Endothelial cell of umbilical vein (primary cell): ENCODE results near the gene VPS29. TPM values are rescaled to one million over a fixed set of nuclear protein-coding genes. Genes with fewer than 3 reads are reported as not detected.

Experiments used
- BruUV-seq: library from RNA; stranded (reverse); fragments of 400-500 nt; replicated peaks from 2 replicates; lab custom pipeline; 2021; lab: Mats Ljungman, UMichigan
- CTCF ChIA-PET: fragments of 300-600, 350-600 bp; sonication (Branson Sonifier 250); formaldehyde crosslinking; loops from one replicate; lab custom pipeline; 2021; ENCODE audit warnings: antibody characterized with exemption, inconsistent platforms; lab: Charles Lee
- POLR2A ChIA-PET: fragments of 300-600, 350-600 bp; sonication (Branson Sonifier 250); formaldehyde crosslinking; loops from one replicate; lab custom pipeline; 2021; ENCODE audit warnings: antibody characterized with exemption, inconsistent platforms; lab: Charles Lee
- DNase-seq: peaks from one replicate; pipeline ENCODE4 v3.0.0-alpha.2; 2011; ENCODE audit warnings: low read depth, low spot score
- FAIRE-seq: peaks from 2 replicates; lab custom pipeline; 2011; peaks lifted over from hg19 to GRCh38; lab: Jason Lieb, UNC
- H2AFZ ChIP-seq: 2 replicates; pipeline ENCODE4 v1.6.0; 2012; ENCODE audit warnings: low read depth, low read length, control low read depth, inconsistent platforms
- H3K27ac ChIP-seq: 2 replicates; pipeline ENCODE4 v1.5.1; 2011; ENCODE audit warnings: low read depth, mild to moderate bottlenecking, control low read depth, low read length, moderate library complexity; ENCODE audit not compliant: insufficient read depth
- H3K27me3 ChIP-seq, 2 experiments: 2 replicates each; pipeline versions ENCODE4 v1.6.0 to v1.6.1; 2011; ENCODE audit warnings: low read length in 2 of 2, mixed read lengths in 1 of 2; ENCODE audit not compliant: control insufficient read depth in 2 of 2, insufficient read depth in 2 of 2
- H3K36me3 ChIP-seq, 2 experiments: 2 replicates in 1 of 2; 3 replicates in 1 of 2; pipeline ENCODE4 v1.5.1; 2011; ENCODE audit warnings: low read length in 2 of 2, mild to moderate bottlenecking in 1 of 2, moderate library complexity in 1 of 2; ENCODE audit not compliant: control insufficient read depth in 2 of 2, insufficient read depth in 2 of 2; ENCODE audit errors: extremely low read depth in 1 of 2
- H3K4me1 ChIP-seq: 3 replicates; pipeline ENCODE4 v1.5.1; 2011; ENCODE audit warnings: mild to moderate bottlenecking, low read length; ENCODE audit not compliant: control insufficient read depth, insufficient read depth; ENCODE audit errors: extremely low read depth
- H3K4me2 ChIP-seq: 2 replicates; pipeline ENCODE4 v1.6.1; 2011; ENCODE audit warnings: low read length, control low read depth, mixed read lengths; ENCODE audit not compliant: insufficient read depth
- H3K4me3 ChIP-seq, 3 experiments: fragments of 200-600 bp in 1 of 3; sonication (generic), shearing (Covaris generic) in 1 of 3; replicated peaks in 1 of 3; 2 replicates each; pipeline ENCODE4 v1.5.1; 2011 to 2016; ENCODE audit warnings: control low read depth in 3 of 3, low read length in 3 of 3, mild to moderate bottlenecking in 2 of 3, inconsistent platforms in 1 of 3, low read depth in 1 of 3, moderate library complexity in 1 of 3; ENCODE audit not compliant: insufficient read depth in 1 of 3
- H3K79me2 ChIP-seq: 2 replicates; pipeline ENCODE4 v1.6.0; 2012; ENCODE audit warnings: low read length, inconsistent platforms; ENCODE audit not compliant: control insufficient read depth, insufficient read depth
- H3K9ac ChIP-seq: replicated peaks from 2 replicates; pipeline ENCODE3; 2011; ENCODE audit warnings: low read length, control low read depth; ENCODE audit not compliant: insufficient read depth; ENCODE audit errors: extremely low read depth
- H3K9me1 ChIP-seq: replicated peaks from 3 replicates; pipeline ENCODE4 v1.6.0; 2011; ENCODE audit warnings: mild to moderate bottlenecking, low read length; ENCODE audit not compliant: control insufficient read depth, insufficient read depth; ENCODE audit errors: extremely low read depth
- H3K9me3 ChIP-seq: replicated peaks from 2 replicates; pipeline ENCODE4 v1.5.1; 2012; ENCODE audit warnings: low read length, inconsistent platforms; ENCODE audit not compliant: control insufficient read depth, insufficient read depth
- H4K20me1 ChIP-seq: replicated peaks from 2 replicates; pipeline ENCODE3; 2011; ENCODE audit warnings: mild to moderate bottlenecking, low read length; ENCODE audit not compliant: control insufficient read depth, insufficient read depth; ENCODE audit errors: extremely low read depth
- EZH2 ChIP-seq: IDR thresholded peaks from 2 replicates; pipeline ENCODE4 v1.6.1; 2012; ENCODE audit warnings: borderline replicate concordance, low read depth, mild to moderate bottlenecking, moderate library complexity, low read length, inconsistent platforms; ENCODE audit not compliant: severe bottlenecking
- FOS ChIP-seq: IDR thresholded peaks from 2 replicates; pipeline ENCODE4 v1.6.1; 2011; ENCODE audit warnings: mild to moderate bottlenecking, low read length, moderate library complexity, borderline replicate concordance; ENCODE audit not compliant: insufficient read depth
- GATA2 ChIP-seq: IDR thresholded peaks from 2 replicates; pipeline ENCODE4 v1.7.0; 2011; ENCODE audit warnings: low read depth, mild to moderate bottlenecking, moderate library complexity, mixed read lengths, low read length; ENCODE audit not compliant: insufficient read length, insufficient read depth
- JUN ChIP-seq: IDR thresholded peaks from 2 replicates; pipeline ENCODE4 v1.6.1; 2011; ENCODE audit warnings: borderline replicate concordance, low read depth; ENCODE audit not compliant: insufficient read length, insufficient read depth
- MYC ChIP-seq: IDR thresholded peaks from one replicate; pipeline ENCODE4 v1.6.1; 2011; ENCODE audit warnings: mild to moderate bottlenecking, low read depth, low read length
- POLR2A ChIP-seq: IDR thresholded peaks from 2 replicates; pipeline ENCODE4 v1.6.1; 2012; ENCODE audit warnings: low read depth, mild to moderate bottlenecking, control low read depth, low read length
- POLR2AphosphoS5 ChIP-seq: IDR thresholded peaks from 2 replicates; pipeline ENCODE4 v1.6.1; 2012; ENCODE audit warnings: low read depth, mild to moderate bottlenecking, control low read depth, low read length, moderate library complexity; ENCODE audit not compliant: insufficient read depth
- dilution Hi-C: fragments of 300-500 bp; cut with MboI; formaldehyde crosslinking; loops from one replicate; pipeline ENCODE4 v1.15.0; 2019; ENCODE audit warnings: low sequenced_read_pairs; ENCODE audit not compliant: extremely low pct_ligation_motif_present
- intact Hi-C: fragments of 100-400 bp; cut with micrococcal nuclease; formaldehyde crosslinking; loops from one replicate; pipeline ENCODE4 v1.10.0; 2022
- polyA plus RNA-seq, 4 experiments: library from polyadenylated mRNA; depleted of rRNA in 3 of 4; stranded (reverse) in 3 of 4; unstranded in 1 of 4; fragments of >200 nt; gene quantifications; 2 replicates each; pipeline versions ENCODE4 v1.2.1 to v1.2.3, GENCODE V29; 2011 to 2012; ENCODE audit warnings: missing spikeins in 1 of 4
- total RNA-seq: library from RNA; stranded (reverse); gene quantifications from 2 replicates; pipeline ENCODE4 v1.2.3, GENCODE V29; 2021
- TF ChIP-seq, protein P1 (sequence below), 2 donors: IDR thresholded peaks; 1 replicate in 1 of 2; 2 replicates in 1 of 2; pipeline ENCODE4 v1.5.1; 2011; ENCODE audit warnings: low read length in 2 of 2, mild to moderate bottlenecking in 2 of 2, moderate library complexity in 2 of 2, control low read depth in 1 of 2, inconsistent platforms in 1 of 2, low read depth in 1 of 2; ENCODE audit not compliant: insufficient read depth in 1 of 2; ENCODE audit errors: extremely low read depth in 1 of 2
- TF ChIP-seq, protein P2 (sequence below): IDR thresholded peaks from 2 replicates; pipeline ENCODE4 v1.6.1; 2011; ENCODE audit not compliant: insufficient read depth, insufficient read length

VPS29 gene
- total and polyA plus RNA-seq, 2 donors (not counting 3 experiments of a cell fraction or from before 2014, with no cell fraction given): 138 to 155 TPM

DNA sequence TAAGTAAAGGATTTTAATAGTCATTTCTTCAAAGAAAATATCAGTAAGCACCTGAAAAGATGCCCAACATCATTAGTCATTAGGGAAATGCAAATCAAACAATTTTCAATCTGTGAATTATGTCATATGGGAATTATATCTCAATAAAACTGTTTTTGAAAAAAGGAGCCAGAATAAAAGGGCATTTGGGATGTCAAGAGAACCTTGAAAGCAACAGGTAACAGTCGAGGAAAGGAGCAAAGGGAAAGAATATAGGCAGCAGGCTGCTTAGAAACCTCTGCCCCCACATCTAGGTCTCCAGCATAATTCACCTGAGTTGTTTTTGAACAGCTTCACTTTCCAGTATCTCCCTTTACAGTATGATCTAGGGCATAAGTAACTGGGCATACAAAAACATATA, 12.5 kb upstream of the VPS29 start:
- dilution Hi-C loops (no loop called here), intact Hi-C loops (no loop called here)
- H3K9me1 ChIP-seq: no peaks in the 10 kb centered on the region
- ChIA-PET CTCF (interaction anchor here (0.8 to 5.5 kb wide), 4 partner anchors 46 to 86 kb away, joined by 3 to 117 read pairs (median 4); partner anchors contain the start of genes ARPC3, FAM216A and GPN3), POLR2A (no interaction called here)
- no peaks in the 10 kb centered on the region for H3K9me3 ChIP-seq
- no peaks in the 10 kb centered on the region for H3K4me1 ChIP-seq
- H3K9ac ChIP-seq: no peak overlapping the region
- no peak overlapping the region for H2AFZ ChIP-seq
- DNase-seq (no peak), FAIRE-seq (no peak)
- H3K4me3 ChIP-seq: no peak overlapping the region
- no peaks in the 10 kb centered on the region for H3K79me2 ChIP-seq
- H3K4me2 ChIP-seq: no peak overlapping the region
- H3K36me3 ChIP-seq: no peaks in the 10 kb centered on the region
- H4K20me1 ChIP-seq: no peaks in the 10 kb centered on the region
- BruUV-seq: no TSS peak
- H3K27ac ChIP-seq: no peak overlapping the region
- TF ChIP-seq POLR2A (no peak), POLR2AphosphoS5 (no peak), JUN (no peak), MYC (no peak), FOS (no peak), EZH2 (no peak), GATA2 (no peak)
- TF ChIP-seq, protein P1, sequence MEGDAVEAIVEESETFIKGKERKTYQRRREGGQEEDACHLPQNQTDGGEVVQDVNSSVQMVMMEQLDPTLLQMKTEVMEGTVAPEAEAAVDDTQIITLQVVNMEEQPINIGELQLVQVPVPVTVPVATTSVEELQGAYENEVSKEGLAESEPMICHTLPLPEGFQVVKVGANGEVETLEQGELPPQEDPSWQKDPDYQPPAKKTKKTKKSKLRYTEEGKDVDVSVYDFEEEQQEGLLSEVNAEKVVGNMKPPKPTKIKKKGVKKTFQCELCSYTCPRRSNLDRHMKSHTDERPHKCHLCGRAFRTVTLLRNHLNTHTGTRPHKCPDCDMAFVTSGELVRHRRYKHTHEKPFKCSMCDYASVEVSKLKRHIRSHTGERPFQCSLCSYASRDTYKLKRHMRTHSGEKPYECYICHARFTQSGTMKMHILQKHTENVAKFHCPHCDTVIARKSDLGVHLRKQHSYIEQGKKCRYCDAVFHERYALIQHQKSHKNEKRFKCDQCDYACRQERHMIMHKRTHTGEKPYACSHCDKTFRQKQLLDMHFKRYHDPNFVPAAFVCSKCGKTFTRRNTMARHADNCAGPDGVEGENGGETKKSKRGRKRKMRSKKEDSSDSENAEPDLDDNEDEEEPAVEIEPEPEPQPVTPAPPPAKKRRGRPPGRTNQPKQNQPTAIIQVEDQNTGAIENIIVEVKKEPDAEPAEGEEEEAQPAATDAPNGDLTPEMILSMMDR (IDR thresholded peaks at IDR 0.05; ENCODE audit: extremely low read depth in 1 of 2, insufficient read depth in 1 of 2, low read depth in 1 of 2, low read length in 2 of 2): no peak
- TF ChIP-seq, protein P2, sequence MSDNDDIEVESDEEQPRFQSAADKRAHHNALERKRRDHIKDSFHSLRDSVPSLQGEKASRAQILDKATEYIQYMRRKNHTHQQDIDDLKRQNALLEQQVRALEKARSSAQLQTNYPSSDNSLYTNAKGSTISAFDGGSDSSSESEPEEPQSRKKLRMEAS: no peak
- H3K27me3 ChIP-seq: no peaks in the 10 kb centered on the region
